DMS 273 treated with DMSO at 0.1 percent for 48 hours (cell line): Measurements from ENCODE around the gene SLC25A2.

Experiments
- DNase-seq: peaks from one replicate; lab custom pipeline; 2025; lab: John Stamatoyannopoulos, UW

The SLC25A2 gene

GRCh38 chr5:141313711-141314110 is 9.9 kb upstream of the SLC25A2 start:
- DNase-seq = no peak

GRCh38 chr5:141306630-141307029 is 2.8 kb upstream of the SLC25A2 start:
- DNase-seq = no peak

- no peak for DNase-seq
Observed at GRCh38 chr5:141298376-141298775, 5.5 kb downstream of the SLC25A2 start.

GRCh38 chr5:141272906-141273305 is 30.9 kb downstream of the SLC25A2 start:
- DNase-seq = no peak

GRCh38 chr5:141269195-141269594 is 34.7 kb downstream of the SLC25A2 start:
- no peak for DNase-seq

GRCh38 chr5:141261238-141261546 is 42.7 kb downstream of the SLC25A2 start:
- DNase-seq = no peak

- DNase-seq = no peak
Observed at GRCh38 chr5:141260458-141261237, 43.2 kb downstream of the SLC25A2 start.

GRCh38 chr5:141258948-141259347 is 44.9 kb downstream of the SLC25A2 start:
- no peak for DNase-seq

GRCh38 chr5:141258464-141258863 is 45.4 kb downstream of the SLC25A2 start:
- no peak for DNase-seq
